ENCODE data around the gene CDC25B. TPM values are rescaled to one million over a fixed set of nuclear protein-coding genes. Genes with fewer than 3 reads are reported as not detected.

CDC25B gene
- polyA plus RNA-seq, 1 experiment, result 58.9 TPM

DNA sequence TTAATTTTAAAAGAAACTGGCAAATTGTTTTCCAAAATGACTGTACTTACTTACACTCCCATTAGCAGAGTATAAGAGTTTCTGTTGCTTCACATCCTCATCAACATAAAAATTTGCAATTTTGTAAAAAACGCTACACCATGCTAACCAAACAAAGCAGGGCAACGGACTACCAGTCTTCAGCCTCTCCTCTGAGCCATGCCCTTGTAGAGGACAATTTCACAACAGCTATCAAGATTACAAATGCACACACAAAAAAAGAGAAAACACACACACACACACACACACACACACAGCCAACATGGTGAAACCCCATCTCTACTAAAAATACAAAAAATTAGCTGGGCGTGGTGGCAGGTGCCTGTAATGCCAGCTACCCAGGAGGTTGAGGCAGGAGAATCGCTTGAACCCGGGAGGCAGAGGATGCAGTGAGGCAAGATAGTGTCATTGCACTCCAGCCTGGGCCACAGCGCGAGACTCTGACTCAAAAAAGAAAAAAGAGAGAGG is 24.5 kb upstream of the CDC25B start:
- TF ChIP-seq CTCF (IDR thresholded peaks at IDR 0.05; ENCODE audit: low read depth, low read length), result no peak
- no peaks in the 10 kb centered on the region for H3K9me3 ChIP-seq (ENCODE audit: control insufficient read depth, insufficient read depth, low read length)
- CTCF ChIA-PET, result interaction anchor here (0.7 kb wide), 2 partner anchors 55 to 77 kb away, joined by 3 read pairs; no protein-coding TSS in a partner anchor
- DNase-seq (ENCODE audit: low read depth, low spot score), result no peak
- H3K27ac ChIP-seq (ENCODE audit: low read depth, low read length), result no peak overlapping the region
- H3K4me3 ChIP-seq (ENCODE audit: low read depth, low read length), result no peak overlapping the region
- H3K27me3 ChIP-seq (ENCODE audit: control insufficient read depth, insufficient read depth, low read length), result no peaks in the 10 kb centered on the region
- POLR2A ChIA-PET, result no interaction called here

DNA sequence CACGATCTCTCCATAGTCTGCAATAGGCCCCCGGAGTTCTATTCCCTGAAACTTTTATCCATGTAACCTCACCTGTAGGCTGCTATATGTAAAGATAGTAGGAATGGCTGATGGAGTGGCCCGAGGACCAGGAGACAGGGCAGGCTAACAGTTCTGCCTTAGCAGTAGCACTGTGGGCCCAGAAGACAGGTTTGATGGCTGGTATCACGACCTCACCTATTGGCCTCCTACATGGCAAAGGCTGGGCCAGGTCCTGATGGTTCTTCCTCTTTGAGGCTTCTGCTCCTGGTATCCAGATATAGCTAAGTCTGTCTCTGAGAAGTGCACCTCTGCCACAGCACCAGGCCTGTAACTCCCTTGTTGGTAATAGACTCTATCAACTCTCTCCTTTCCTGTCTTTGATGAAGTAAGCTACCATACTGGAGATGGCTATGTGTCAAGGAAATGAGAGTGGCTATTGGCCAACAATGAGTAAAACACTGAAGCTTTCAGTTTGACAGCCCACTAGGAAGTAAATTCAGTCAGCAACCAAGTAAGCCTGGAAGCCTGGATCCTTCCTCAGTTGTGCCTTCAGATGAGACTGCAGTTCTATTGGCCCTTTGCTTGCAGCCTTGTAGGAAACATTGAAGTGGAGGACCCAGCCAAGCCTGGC is 20.5 kb upstream of the CDC25B start:
- CTCF ChIA-PET, result no interaction called here
- POLR2A ChIA-PET, result no interaction called here

DNA sequence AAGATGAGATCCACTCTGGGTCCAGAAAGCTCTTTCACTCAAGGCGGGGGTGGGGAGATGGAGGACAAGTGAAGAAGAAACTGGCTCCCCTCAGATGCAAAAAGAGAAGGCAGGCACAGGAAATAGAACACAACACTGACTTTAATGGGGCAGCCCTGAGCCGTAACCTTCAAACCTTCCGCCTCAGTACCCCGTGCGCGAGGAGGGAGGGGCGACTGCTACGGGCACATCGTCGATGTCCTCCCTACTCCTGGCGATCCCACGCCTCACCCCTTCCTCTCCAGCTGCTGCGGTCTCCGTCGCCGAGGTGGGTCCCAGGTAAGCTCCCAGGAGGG is 18.8 kb upstream of the CDC25B start:
- no peak overlapping the region for H3K27ac ChIP-seq (ENCODE audit: low read depth, low read length)
- H3K4me3 ChIP-seq (ENCODE audit: low read depth, low read length), result peak overlapping the region; percentile 60
- ChIA-PET POLR2A (interaction anchor here (0.6 to 1.7 kb wide), 2 partner anchors 9 to 43 kb away, joined by 3 to 14 read pairs; partner anchors contain the start of genes ADISSP and AP5S1), CTCF (interaction anchor here (1.2 to 2.8 kb wide), 3 partner anchors 9 to 100 kb away, joined by 3 to 18 read pairs (median 8); partner anchors contain the start of genes ADISSP and CENPB)
- no peaks in the 10 kb centered on the region for H3K9me3 ChIP-seq (ENCODE audit: control insufficient read depth, insufficient read depth, low read length)
- no peak for TF ChIP-seq CTCF (IDR thresholded peaks at IDR 0.05; ENCODE audit: low read depth, low read length)
- peaks cover 7% of the 10 kb centered on the region for H3K27me3 ChIP-seq (ENCODE audit: control insufficient read depth, insufficient read depth, low read length)
- DNase-seq (ENCODE audit: low read depth, low spot score), result no peak

More for the DNA sequence above, 20.5 kb upstream of the CDC25B start:
- Histone ChIP-seq H3K27ac (ENCODE audit: low read depth, low read length) (no peak overlapping the region), H3K27me3 (ENCODE audit: control insufficient read depth, insufficient read depth, low read length) (peaks cover 7% of the 10 kb centered on the region), H3K9me3 (ENCODE audit: control insufficient read depth, insufficient read depth, low read length) (no peaks in the 10 kb centered on the region), H3K4me3 (ENCODE audit: low read depth, low read length) (no peak overlapping the region)
- TF ChIP-seq CTCF (IDR thresholded peaks at IDR 0.05; ENCODE audit: low read depth, low read length), result no peak
- DNase-seq (ENCODE audit: low read depth, low spot score), result no peak

DNA sequence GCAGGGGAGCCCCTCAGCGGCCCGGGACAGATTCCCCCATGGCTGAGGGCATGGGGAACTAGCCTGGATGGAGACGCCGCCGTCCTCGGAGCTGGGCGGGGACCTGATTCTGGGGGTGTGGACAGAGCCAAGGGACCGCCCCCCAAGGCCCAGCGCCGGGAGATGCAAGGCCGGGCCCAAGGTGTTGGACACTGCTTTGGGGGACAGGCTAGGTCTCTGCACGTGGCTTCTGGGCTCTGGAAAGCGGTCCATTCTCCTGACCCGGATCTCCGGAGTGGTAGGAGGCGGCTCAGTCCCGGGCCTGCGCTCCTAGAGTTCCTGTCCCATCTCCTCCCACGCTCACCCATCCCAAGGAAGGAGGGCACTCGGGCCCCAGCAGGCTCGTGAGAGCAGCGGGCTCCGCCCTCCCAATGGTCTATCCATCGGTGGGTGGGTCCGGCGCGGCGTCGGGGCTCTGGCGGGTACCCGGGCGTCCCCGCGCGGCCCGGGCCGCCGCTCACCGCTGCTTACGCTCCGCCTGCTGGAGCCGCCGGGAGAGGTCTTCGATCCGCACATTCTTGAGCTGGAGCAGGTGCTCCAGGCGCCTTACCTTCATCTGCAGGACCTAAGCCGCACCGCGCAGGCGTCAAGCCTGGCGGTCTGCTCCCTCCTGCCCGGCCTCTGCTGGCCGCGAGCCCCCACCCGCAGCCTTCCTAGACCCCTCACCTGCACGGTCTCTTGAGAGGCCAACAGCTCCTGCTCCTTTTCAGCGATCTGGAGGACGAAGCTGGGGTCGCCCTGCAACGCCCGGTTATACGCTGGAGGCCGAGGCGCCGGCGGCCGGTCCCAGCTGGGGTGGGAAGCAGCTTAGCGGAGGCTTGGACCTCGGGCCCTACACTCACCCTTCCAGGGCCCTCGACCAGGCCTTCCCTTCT is 18.1 kb upstream of the CDC25B start:
- Histone ChIP-seq H3K27ac (ENCODE audit: low read depth, low read length) (no peak overlapping the region), H3K27me3 (ENCODE audit: control insufficient read depth, insufficient read depth, low read length) (peaks cover 7% of the 10 kb centered on the region), H3K4me3 (ENCODE audit: low read depth, low read length) (peak overlapping the region; percentile 60), H3K9me3 (ENCODE audit: control insufficient read depth, insufficient read depth, low read length) (no peaks in the 10 kb centered on the region)
- TF ChIP-seq CTCF (IDR thresholded peaks at IDR 0.05; ENCODE audit: low read depth, low read length), result no peak
- DNase-seq (ENCODE audit: low read depth, low spot score), result no peak
- CTCF ChIA-PET, result interaction anchor here (0.6 to 2.8 kb wide), 7 partner anchors 8 to 314 kb away, joined by 3 to 18 read pairs (median 3); partner anchors contain the start of genes ADISSP and CENPB
- POLR2A ChIA-PET, result interaction anchor here (0.7 to 1.7 kb wide), 2 partner anchors 10 to 67 kb away, joined by 3 to 14 read pairs; partner anchors contain the start of gene ADISSP
